AG09309 (cell line): Measurements from ENCODE around the gene CALN1.
"Not testable (repeated sequence)": the region's sequence is repeated elsewhere in the genome, so short reads cannot be mapped to it uniquely, and the experiment has no call there.

Experiments
- DNase-seq: peaks from one replicate; pipeline ENCODE4 v3.0.0-alpha.2; 2010; ENCODE audit warnings: low read depth
- H3K4me3 ChIP-seq: 2 replicates; pipeline ENCODE4 v1.5.1; 2011; ENCODE audit warnings: mild to moderate bottlenecking, low read depth, low read length, moderate library complexity; ENCODE audit not compliant: control insufficient read depth
- TF ChIP-seq, protein P1 (sequence below): IDR thresholded peaks from 2 replicates; pipeline ENCODE4 v1.5.1; 2011; ENCODE audit warnings: mild to moderate bottlenecking, low read depth, low read length, inconsistent platforms; ENCODE audit not compliant: insufficient read depth, control insufficient read depth; ENCODE audit errors: missing control alignments

Gene CALN1

GRCh38 chr7:72078856-72079255 lies 333.3 kb downstream of the CALN1 start:
- no peak for DNase-seq

GRCh38 chr7:72078301-72078700 lies 333.8 kb downstream of the CALN1 start:
- no peak overlapping the region for H3K4me3 ChIP-seq
- TF ChIP-seq, protein P1, sequence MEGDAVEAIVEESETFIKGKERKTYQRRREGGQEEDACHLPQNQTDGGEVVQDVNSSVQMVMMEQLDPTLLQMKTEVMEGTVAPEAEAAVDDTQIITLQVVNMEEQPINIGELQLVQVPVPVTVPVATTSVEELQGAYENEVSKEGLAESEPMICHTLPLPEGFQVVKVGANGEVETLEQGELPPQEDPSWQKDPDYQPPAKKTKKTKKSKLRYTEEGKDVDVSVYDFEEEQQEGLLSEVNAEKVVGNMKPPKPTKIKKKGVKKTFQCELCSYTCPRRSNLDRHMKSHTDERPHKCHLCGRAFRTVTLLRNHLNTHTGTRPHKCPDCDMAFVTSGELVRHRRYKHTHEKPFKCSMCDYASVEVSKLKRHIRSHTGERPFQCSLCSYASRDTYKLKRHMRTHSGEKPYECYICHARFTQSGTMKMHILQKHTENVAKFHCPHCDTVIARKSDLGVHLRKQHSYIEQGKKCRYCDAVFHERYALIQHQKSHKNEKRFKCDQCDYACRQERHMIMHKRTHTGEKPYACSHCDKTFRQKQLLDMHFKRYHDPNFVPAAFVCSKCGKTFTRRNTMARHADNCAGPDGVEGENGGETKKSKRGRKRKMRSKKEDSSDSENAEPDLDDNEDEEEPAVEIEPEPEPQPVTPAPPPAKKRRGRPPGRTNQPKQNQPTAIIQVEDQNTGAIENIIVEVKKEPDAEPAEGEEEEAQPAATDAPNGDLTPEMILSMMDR: no peak

More at GRCh38 chr7:72078856-72079255, 333.3 kb downstream of the CALN1 start:
- no peak overlapping the region for H3K4me3 ChIP-seq
- TF ChIP-seq, protein P1: no peak

DNA sequence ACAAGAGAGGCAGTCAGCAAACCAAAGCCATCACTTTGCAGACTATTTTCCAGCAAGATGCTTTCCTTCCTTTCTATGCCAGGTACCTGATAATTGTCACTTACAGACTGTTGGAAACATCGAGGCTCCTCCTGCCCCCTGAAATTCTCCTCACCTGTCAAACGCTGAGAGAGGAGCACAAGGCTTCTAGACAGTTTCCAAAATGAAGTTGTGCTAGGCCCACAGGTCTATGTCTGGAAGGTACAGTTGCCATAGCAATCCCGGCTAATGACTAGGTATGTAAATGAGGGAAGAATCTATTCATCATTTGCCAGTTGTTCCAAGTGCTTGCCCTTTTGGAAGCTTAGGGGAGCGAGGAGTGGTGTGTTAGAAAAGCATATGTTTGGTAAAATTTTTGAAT lies 334.4 kb downstream of the CALN1 start:
- DNase-seq: no peak
- TF ChIP-seq, protein P1: no peak
- H3K4me3 ChIP-seq: no peak overlapping the region

More at GRCh38 chr7:72078301-72078700, 333.8 kb downstream of the CALN1 start:
- no peak for DNase-seq

GRCh38 chr7:72072901-72073300 lies 339.2 kb downstream of the CALN1 start:
- TF ChIP-seq, protein P1: no peak
- no peak overlapping the region for H3K4me3 ChIP-seq
- DNase-seq: no peak

- no peak for DNase-seq
- TF ChIP-seq, protein P1: no peak
- H3K4me3 ChIP-seq: no peak overlapping the region
These were observed 342.9 kb downstream of the CALN1 start for GRCh38 chr7:72069263-72069662.

GRCh38 chr7:72065764-72066163 lies 346.4 kb downstream of the CALN1 start:
- not testable (repeated sequence) for DNase-seq, H3K4me3 ChIP-seq

DNA sequence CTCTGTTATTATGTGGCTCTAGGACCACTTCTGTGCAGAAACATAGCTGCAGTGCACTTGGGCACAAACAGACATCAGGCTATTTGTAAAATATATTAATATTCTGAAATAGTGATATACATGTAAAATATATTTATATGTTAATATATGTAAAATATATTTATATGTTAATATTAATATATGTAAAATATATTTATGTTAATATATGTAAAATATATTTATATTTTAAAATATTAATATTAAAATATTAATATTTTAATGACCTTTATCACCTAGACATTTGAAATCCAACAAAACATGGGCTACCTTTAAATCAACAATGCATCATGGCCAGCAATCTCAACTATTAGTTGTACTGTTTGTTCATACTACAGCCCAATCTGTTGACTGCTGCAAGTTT lies 347.2 kb downstream of the CALN1 start:
- DNase-seq: no peak
- H3K4me3 ChIP-seq: no peak overlapping the region
- TF ChIP-seq, protein P1: no peak
